NCI-H446 (cell line): ENCODE measurements around the gene CCNA2.

Experiments used
- DNase-seq, 2 experiments: peaks; one replicate each; lab custom pipeline; 2025; lab: John Stamatoyannopoulos, UW

Gene CCNA2

DNA sequence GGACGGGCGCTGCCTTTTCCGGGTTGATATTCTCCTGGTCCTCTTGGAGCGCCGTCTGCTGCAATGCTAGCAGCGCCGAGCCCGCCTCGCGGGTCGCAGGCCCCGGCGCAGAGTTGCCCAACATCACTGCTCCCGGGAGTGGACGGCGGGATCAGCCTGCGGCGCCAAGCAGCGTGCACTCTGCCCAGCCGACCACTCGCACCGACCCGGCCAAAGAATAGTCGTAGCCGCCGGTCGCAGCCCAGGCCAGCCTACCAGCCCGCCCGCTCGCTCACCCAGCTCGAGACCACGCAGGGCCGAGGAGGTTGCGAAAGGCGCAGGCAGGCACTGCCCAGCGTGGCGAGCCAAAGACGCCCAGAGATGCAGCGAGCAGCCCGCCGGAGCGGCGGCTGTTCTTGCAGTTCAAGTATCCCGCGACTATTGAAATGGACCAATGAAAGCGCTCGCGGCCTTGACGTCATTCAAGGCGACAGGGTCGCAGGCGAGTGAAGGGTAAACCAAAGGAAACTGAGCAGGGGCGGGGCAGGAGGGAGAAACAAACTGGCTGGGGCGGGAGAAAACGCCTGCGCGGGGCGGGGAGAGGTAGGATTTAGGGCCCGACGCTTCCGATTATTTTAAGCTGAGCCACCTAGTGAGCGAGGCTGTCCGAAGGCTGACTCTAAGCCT, at the start of gene CCNA2:
Gene CCNA2 (minus strand): TSS at position 379 of the 666 bp plus-strand sequence. CDS start 255 bp downstream, at position 124.
- DNase-seq, result peak; percentile 87 to 97

DNA sequence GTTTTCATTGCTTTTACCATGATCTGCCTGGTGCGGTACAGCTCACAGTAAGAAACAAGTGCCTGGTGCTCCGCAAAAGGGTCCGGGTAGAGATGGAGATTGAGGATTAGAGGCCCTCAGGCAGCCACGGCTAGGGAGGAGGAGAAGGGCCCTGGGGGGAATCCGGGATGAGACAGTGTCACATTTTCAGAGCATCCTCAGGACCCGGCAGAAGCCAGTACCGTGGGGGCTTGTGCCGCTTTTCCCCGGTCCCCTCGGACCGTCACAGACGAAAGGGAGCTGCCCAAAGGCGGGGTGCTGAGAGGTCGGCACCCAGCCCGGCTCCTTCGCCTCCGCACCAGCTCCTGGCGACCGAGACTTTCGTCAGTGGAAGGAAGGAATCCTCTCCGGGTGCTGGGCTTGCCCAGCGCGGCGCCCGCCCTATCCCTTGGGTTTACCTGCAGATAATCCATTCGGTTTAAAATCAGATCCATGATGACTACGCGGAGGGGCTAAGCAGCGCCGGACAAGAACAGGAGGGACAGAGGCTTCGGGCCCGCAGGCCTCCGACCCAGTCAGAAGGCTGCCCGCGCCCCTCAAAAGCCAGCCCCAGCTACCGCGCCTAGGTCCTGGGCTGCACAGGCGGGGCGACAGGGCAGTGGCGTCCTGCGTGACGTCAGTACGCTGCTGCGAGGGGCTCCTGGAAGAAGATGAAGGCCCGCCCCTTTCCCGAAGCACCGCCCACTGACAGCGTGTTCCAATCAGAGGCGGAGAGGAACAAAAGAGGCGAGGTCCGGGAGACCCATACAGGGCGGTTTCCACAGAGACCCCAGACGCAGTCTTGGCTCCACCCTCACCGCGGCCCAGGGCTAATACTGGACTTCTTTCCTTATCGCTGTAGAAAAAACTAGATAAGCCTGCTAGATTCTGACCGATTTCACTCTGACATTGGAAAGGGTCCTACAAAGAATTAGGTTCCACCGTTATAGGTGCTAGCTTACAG, 46.4 kb upstream of the CCNA2 start, which contains the start of gene BBS7:
Gene BBS7 (minus strand): TSS at position 634 of the 982 bp plus-strand sequence. CDS start 161 bp downstream, at position 473.
- DNase-seq, result peak; percentile 89 to 96

DNA sequence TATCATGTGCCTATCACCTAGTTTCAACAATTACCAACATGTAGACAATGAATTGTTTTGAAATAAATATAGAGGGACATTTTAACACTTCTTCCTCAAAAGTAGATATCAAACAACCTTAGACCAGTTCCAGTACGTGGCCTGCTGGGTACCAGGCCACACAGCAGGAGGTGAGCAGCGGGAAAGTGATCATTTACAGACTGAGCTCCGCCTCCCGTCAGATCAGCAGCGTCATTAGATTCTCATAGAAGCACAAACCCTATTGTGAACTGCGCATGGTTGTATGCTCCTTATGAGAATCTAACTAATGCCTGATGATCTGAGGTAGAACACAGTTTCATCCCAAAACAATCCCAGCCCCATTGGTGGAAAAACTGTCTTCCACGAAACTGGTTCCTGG, 40.1 kb upstream of the CCNA2 start:
- DNase-seq, result no peak

DNA sequence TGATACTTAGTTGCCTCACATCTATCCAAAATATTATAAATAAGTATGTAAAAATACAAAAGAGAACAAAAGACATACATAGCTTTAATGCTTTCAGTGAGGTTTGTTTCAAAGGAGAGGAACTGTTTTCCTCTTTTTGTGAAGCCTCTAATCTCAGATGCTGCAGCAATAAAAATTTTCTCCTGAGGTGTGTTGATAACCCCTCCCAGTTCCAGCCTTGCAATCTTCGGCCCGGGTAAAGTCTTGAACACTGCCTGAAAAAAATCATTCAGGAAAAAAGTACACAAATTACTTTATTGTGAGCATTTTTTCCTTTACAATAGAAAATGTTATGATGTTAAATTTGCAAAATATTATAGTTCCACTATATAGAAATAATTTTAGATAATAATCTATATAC, 37.7 kb upstream of the CCNA2 start:
- DNase-seq, result no peak

DNA sequence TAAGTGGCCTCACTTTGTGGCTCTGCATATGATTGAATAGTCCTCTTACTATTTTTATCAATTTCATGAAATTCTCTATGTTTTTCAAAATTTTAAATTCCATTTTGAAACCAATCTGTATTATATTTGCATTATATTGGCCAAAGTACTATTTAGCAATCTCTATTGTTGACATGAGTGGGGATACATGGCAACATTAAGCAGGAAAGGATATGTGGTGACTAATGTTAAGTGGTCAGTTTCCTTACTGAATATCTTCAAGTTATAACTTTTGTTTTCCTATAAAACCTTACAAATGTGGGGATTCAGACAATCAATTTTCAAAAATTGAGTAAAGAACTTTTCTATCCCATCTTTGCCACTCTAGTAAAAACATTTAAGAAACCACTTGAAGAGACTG, 36.4 kb upstream of the CCNA2 start:
- DNase-seq, result no peak

DNA sequence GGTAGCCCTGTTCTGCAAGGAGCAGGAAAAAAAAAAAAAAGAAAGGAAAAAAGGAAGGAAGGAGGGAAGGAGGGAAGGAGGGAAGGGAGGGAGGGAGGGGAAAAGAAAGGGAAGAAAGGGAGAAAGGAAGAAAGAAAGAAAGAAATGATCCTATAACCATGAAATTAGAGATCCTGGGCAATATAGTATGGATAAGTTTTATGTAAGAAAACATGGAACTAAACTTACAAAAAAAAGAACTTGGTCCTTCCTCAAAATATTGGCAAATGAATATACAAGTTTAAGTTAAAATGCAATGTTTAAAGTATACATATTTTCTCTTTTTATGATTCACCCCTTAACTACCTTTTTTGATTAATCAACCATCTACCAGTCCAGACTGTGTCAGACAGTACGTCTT, 27.7 kb upstream of the CCNA2 start:
- no peak for DNase-seq

DNA sequence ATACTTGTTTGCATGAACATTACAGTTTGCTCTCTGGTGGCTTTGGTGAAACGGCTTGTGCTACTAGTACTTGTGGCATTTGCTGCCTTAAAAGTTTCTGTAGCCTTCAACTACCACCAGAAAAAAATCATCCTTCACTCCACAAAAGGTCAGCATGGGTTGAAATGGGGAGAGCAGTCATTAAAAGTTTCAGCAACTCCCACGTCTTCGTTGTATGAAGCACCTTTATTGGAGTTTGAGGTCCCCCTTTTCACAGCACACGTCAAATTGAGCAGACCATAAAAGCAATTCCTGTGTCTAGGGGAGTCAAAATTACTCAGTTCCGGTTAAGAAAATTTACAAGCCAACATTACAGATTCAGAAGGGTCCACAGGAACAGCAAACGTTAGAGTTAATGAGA, 23.0 kb upstream of the CCNA2 start:
- DNase-seq, result no peak

DNA sequence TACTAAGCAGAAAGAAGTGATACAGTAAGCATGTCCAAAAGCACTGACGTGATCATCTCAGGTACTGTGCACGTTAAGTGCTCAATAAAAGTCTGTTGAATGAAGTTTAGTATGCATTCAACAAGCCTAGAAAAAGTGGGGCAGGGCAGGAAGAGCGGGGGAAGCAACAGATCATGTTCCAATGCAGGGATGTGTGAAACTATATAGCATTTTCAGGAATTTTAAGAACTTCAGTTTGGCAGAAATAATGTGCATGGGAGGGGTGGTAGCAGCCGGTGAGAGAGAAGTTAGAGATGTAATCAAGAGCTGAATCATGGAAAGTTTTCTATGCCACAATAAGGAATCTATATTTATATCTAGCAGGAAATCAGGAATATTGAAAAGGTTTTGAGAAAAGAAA, 19.2 kb upstream of the CCNA2 start:
- DNase-seq, result no peak

DNA sequence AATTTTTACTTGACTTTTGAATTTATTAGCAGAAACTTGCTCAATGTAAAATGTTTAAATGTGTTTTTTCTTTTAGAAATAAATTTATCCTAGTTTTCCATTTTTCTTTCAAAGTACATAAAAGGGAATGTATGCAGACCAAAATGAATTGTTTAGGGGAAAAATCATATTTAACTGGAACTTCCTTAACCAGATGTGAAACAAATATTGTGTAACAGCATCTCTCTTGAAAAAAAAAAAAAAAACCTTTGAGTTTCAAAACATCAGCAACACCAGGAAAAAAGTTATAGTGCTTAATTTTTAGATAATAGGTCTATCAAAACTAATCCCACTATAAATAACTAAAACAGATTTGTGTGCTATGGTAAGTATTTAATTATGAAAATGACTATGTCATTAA, 14.5 kb upstream of the CCNA2 start:
- no peak for DNase-seq

DNA sequence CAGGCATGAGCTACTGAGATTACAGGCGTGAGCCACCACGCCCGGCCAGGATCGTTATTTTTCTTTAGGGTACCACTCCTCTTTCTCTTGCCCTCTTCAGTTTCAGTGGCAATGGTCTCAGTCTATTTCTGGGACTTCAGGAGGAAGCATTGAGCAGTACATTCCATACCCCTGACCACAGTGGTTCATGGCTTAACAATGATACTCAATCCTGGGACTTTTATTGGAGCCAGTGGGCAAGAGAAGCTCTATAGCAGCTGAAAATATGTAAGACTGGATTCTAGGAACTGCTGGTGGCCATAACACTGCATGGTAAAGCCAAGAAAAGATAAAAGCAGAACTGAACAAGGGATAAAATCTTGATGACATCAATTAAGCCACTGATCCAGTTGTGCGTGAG, 5.8 kb upstream of the CCNA2 start:
- no peak for DNase-seq

DNA sequence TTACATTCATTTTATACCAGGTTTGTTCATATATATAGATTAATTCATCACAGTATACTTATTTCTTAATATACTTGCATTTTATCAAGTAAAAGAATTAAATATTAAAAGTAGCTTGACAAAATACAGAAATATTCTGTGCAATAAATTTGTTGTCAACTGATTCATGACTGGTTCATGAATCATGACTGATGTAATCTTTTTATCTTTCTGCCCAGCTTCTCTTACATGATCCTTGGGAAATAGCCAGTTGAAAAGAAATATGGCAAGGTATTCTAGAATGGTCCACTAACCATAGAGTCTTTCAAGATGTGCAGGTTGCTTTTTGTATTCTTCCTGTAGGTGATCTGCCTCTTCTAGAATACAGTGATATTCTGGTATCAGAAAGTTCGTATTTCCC, 4.2 kb upstream of the CCNA2 start:
- no peak for DNase-seq

DNA sequence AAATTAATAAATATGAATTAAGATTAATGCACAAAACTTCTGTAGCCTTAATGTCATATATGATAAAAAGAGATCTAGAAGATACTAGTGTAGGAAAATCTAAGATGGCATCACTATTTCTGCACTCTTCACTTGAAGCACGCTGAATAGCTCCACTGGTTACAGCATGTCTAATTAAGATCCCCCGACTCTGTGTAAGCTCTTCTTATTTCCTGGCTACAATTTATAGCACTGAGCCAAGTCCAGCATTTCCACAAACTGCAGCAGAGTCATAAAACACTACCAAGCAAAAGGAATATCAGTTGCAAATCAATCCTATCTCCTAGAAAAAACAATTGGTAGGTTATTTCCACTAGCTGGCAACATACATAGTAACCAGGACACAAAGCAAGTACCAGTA, 1.3 kb upstream of the CCNA2 start:
- DNase-seq, result no peak

DNA sequence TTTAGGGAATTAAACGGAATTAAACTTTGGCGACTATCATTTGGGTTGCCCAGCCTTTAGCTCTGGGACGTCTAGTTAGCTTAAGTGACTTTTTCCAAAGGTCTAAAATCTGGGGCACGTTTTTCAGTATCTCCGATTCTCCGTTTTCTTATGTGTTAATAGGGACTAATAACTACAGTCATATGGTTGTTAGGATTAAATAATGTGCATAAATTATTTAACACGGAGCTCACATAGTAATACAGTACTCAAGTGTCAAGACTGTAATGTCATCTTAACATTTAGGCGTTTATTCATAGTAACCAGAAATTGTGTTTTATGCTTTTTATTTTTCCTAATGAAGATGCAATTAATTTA, 466 bp upstream of the CCNA2 start:
- no peak for DNase-seq

DNA sequence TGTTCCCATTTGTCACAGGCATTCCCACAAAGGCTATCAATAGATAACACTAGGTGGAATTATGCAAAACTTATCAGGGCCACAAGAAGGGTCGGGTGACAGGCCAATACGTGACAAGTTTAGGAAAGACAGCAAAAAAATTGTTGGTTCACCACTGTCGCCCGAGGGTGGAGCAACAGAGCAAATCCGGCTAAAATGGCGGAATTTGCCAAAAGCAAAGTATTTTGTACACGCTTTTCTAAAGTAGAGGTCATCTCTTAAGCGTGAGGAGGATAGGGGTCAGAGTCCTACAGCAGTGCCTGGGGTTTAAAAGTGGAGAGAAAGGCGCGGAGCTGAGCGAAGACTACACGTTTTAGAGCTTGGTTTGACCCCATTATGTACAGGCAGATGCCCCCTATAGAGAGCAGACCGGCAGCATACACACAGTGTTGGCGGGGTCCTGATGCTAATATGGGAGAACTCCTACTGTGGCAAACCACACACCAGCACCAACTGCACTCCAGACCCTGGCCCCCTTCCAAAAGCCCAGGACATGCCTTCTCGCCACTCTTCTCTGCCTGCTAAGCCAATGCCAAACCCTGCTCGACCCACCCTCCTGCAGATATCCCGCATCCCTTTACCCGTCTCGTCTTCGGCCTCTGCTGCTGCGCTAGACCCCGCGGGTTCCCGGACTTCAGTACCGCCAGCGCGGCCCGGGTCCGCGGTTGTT, 733 bp downstream of the CCNA2 start:
- peak in 1 of 2 experiments; percentile 33 for DNase-seq

DNA sequence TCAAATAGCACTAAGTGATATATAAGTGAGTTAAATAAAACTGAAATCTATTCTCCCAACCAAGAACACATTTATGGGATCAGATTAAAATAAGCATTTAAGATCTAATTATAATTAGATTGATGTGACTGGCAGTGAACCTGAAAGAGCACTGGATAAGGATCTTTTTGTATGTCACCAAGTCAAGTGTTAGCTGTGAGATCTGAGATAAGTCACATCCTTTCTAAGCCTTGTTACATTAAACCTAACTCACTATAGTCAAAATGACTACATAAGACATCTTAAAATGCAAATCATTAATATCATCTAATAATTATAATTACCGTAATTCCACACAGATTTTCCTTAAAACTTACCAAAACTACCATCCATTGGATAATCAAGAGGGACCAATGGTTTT, 1.6 kb downstream of the CCNA2 start:
- no peak for DNase-seq

DNA sequence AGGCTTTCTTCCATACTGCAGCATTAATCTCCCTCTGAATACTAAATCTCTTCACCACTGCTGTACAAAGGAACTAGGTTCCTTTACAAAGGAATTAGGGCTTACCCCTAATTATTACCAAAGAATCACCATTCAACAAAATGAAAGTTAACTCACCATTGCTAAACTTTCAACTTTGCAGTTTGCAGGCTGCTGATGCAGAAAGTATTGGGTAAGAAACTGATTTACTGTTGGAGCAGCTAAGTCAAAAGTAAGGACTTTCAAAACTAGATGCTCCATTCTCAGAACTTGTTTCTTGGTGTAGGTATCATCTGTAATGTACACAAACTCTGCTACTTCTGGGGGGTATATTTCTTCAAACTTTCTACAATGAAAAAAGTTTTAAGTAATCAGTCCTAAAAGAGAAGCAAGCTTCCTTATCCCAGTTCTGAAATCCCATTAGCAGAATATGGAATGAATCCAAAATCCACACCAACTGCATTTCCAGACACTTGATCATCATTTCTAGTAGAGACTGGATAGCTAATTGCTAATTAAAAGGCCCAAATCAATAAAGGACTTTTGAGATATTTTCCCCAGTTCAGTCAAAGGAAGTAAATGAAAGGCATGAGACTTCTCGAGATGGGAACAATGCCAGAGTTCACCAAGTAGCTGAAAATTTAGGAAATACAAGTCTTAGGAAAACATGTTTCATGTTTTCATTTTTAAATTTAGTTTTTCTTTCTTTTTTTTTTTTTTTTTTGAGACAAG, 4.3 kb downstream of the CCNA2 start:
- DNase-seq, result no peak

DNA sequence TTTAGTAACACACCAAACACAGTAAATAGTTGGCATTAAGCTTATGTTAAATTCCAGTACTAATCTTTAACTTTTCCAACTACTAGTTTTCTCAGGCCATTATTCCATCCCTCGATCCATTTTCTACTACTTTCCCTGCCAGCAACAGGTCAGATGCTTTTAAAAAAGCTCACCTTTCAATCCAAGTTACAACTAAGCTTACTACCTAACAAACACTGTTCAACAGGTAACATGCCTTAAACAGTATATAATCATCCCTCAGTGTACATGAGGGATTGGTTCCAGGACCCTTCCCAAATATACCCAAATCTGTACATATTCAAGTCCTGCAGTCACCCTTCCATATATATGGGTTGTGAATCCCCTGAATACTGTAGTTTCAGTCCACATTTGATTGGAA, 5.5 kb downstream of the CCNA2 start:
- DNase-seq, result no peak

DNA sequence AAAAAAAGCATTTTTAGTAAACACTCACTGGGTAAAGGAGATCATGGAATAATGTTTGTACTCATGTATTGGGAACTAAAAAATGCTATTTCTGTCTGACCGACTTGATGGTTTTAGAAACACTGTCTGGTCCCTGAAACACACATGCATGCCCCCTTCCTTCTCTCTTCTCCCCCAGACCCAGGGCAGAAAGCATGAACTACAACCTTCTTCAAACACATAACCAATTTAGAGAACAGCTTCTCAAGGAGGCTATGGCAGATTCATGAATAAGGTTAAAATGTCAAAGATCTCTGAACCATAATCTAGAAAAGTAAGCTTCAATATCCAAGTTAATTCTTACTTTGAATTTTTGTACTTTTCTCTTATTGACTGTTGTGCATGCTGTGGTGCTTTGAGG, 6.0 kb downstream of the CCNA2 start:
- no peak for DNase-seq

DNA sequence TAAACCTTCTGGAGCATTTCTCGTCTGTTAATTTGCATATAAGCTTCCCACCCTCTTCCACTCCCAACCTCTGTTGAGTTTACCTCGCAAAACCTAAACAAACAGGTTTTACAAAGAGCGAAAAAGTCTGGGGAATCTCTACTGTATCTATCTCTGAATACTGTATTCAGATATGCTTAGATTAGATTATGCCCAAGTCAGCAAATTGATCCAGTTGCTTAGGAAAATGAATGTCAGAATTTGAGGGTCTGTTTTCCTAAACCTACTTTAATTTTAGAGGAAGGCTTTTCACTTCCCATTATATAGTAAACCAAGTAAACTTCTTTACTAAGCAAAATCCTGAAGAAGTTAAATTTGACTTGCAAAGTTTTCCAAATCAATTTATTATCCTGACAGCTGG, 6.7 kb downstream of the CCNA2 start:
- DNase-seq, result no peak

DNA sequence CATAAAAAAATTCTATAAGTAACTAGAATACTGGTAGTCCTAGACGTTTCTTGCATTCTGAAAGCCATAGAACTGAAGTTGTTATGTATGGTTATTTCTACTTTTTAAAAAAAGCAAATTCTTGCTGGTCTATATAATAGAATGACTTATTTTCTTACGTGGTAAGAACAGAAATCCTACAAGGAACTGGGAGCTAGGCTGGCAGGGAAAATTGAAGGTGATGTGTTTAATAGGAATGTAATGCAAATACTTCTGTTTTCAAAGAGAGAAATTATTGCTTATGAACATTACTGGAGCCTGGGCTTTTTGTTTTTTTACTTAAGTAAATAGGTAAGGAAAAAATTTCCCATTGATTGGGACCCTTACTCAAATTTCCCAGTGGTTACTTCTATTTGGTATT, 8.9 kb downstream of the CCNA2 start:
- DNase-seq, result no peak

DNA sequence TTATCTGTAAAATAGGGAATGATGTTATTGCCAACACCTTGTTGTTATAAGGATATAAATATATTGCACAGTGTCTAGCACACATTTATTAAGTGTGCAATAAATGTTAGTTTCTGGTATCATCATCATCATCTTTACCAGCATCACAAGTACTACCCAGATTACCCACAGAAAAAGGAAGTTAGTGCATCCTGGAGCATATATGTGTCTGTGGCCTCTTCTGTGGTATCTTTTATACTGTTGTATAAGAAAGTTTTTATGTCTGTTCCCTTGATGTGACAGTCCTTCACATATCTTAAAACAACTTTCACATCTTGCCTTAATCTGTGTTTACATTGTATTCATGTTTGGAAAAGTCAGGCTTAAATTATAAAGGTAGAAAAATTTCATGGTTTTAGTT, 12.6 kb downstream of the CCNA2 start:
- no peak for DNase-seq

DNA sequence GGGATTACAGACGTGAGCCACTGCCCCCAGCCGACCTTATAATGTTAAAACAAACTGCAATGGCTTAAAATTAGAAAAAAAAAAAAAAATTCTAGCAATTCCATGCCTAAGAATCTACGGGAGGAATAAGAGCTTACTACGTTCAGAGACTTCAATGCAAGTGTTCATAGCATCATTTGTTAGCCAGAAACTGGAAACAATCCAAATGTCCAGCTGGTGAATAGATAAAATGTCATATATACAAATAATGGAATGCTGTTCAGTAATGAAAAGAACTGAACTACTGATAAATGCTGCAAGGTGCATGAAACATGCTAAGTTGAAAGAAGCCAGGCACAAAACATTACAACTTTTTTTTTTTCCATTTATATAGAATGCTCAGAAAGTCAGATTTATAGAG, 17.3 kb downstream of the CCNA2 start:
- DNase-seq, result no peak
